Suprapubic skin (tissue), 4 donors: ENCODE measurements around the gene TMEM17.

Experiments
- CTCF ChIP-seq, 2 donors: fragments of 200-600 bp in 1 of 2; fragments of 450-650 bp in 1 of 2; sonication (generic) in 1 of 2; IDR thresholded peaks; one replicate each; pipeline ENCODE4 v1.5.1; 2016 to 2019; ENCODE audit warnings: antibody characterized with exemption in 2 of 2, mild to moderate bottlenecking in 1 of 2, moderate library complexity in 1 of 2
- POLR2A ChIP-seq, 2 donors: fragments of 450-650 bp; IDR thresholded peaks; one replicate each; pipeline ENCODE4 v1.6.1; 2017; ENCODE audit warnings: antibody characterized with exemption in 2 of 2, mild to moderate bottlenecking in 2 of 2, moderate library complexity in 2 of 2
- POLR2AphosphoS5 ChIP-seq, 3 donors: sonication (generic); formaldehyde crosslinking; IDR thresholded peaks; one replicate each; pipeline ENCODE4 v1.6.1; 2017; ENCODE audit warnings: antibody characterized with exemption in 3 of 3

GRCh38 chr2:62537814-62538213 is 31.8 kb upstream of the TMEM17 start:
- TF ChIP-seq CTCF (IDR thresholded peaks at IDR 0.05) = no peak
- TF ChIP-seq POLR2AphosphoS5 (IDR thresholded peaks at IDR 0.05) = no peak
- no peak for TF ChIP-seq POLR2A (IDR thresholded peaks at IDR 0.05)
